ENCODE measurements around the gene ELF5.

Gene ELF5

GRCh38 chr11:34521265-34521664 is 7.7 kb upstream of the ELF5 start:
- DNase-seq: no peak

GRCh38 chr11:34519595-34520235 is 6.1 kb upstream of the ELF5 start:
- DNase-seq: no peak

DNA sequence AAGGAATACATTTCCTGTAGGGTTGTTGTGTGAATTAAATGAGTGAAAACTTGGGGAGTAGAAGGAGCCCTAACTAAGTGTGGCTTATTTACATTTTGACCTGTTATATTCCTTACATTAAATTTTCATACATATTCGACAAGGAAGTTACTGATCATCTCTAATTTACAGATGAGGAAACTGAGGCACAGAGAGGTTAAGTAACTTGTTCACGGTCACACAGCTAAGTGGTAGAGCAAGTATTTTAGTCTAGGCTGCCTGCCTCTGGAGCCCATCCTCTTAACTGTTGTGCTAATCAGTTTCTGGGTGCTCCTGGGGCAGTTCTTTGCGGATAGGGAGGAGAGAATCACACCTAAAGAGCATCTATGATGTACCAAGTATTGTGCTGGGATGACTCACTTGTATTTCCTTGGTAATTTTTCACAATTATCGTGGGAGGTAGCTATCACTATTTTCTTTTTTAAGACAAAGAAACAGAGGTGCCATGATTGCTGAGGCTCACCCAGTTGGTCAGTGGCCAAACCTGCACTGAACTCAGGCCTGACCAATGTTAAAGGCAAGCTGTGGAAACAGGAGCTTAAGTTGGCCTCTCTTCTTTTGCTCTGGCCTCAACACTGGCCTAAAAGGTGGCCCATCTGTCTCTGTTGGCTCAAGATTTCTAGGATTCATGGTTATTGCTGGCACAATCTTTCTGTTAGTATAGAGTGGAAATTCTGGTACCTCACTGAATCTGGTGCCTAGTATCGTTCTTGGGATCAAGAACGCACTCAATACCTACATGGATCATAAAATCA is 2.9 kb upstream of the ELF5 start:
- DNase-seq: no peak

GRCh38 chr11:34514597-34514996 is 1.0 kb upstream of the ELF5 start:
- DNase-seq: no peak

- DNase-seq: peak; percentile 26
Observed at GRCh38 chr11:34512840-34513681, 533 bp downstream of the ELF5 start.

DNA sequence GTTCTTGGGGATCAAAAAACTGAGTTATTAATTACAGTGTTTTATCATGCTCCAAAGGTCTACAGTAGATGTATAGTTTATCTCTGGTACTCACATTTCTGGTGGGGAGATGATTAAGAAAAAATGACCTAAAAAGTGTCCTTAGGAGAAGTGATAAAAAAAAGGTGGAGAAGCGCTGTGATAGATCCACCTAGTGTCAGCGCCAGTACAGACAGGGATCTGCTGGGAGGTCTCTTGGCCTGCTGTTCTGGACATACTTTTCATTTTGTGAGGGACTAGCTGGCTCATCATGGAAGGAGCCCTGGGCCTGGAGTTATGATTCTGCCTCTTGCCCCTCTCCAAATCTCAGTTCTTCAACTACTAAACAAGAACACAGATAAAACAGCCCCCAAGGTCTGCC is 2.9 kb downstream of the ELF5 start:
- no peak for DNase-seq

DNA sequence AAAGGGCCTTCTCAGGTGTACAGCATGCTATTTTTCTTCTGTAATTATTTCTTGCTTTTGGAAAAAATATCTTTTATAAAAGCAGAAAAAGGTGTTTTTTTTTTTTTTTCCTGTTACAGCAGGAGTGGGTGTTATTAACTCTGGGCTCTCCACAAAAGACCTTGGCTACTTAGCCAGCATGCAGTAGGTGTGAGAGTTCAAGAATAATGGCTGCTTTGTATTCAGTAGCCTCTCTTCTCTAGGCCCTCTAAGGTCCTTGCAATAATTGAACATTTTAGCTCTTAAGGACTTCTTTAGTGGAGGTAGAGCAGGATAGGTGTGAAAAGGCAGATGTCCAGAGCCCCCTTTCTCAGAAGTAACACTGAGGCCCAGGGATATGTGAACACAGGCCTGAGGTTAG is 3.4 kb downstream of the ELF5 start:
- no peak for DNase-seq

DNA sequence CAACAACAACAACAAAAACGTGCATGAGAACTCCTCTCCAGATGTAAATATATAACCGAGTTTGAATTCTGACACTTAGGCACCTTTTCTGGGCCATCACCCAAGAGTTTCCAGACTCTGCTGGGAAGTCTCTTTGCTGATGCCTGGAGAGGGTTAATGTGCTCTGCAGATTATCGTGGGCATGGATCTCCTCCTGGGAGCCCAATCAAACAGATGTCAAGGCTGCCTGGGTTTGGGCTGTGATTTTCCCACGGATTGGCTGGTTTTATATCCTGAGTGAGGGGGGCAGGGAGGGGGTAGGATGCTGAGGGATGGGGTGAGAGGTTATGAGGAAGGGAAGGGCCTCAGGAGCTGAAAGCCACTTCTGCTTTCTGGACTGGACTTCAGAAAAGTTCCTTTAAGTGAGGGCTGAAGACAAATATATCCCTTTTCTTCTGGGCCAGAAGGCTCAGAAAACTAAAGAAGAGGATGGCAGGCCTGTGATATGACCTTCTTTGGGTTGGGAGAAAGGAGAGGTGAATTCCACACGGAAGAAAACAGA is 4.2 kb downstream of the ELF5 start:
- DNase-seq: no peak

- no peak for DNase-seq
Observed at GRCh38 chr11:34508524-34508923, 5.1 kb downstream of the ELF5 start.

GRCh38 chr11:34507610-34508009 is 6.0 kb downstream of the ELF5 start:
- DNase-seq: no peak

DNA sequence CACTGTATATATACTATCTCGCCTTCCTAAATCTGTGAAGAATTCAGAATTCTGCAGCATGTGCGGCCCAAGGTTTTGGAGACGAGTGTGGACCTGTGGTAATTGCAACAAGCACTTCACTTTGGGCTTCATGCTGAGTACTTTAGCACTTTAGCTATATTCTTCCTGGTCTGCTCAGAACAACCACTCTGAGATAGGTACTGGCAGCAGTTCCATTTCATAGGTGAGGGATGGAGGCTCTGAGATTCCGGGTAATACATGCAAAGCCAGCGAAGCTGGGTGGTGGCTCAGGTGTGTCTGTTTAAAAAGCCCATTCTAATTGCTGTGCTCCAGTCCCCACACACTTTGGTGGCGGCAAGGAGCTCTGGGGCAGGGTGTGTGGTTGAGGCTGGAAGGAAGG is 6.4 kb downstream of the ELF5 start:
- no peak for DNase-seq

DNA sequence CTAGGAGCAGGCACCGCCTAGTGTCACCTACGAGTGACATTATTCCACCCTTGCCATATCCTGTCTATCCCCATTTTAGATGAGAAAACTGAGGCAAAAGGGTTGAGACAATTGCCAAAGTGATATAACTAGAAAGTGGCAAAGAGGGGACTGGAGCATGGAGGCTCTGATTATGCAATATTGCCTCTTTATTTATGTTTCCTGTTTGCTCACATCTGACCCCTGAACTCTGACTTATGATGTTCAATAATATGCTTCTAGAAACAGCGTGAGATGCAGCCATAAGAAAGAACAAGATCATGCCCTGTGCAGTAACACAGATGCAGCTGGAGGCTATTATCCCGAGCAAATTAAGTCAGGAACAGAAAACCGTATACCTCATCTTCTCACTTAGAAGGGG is 7.7 kb downstream of the ELF5 start:
- no peak for DNase-seq

DNA sequence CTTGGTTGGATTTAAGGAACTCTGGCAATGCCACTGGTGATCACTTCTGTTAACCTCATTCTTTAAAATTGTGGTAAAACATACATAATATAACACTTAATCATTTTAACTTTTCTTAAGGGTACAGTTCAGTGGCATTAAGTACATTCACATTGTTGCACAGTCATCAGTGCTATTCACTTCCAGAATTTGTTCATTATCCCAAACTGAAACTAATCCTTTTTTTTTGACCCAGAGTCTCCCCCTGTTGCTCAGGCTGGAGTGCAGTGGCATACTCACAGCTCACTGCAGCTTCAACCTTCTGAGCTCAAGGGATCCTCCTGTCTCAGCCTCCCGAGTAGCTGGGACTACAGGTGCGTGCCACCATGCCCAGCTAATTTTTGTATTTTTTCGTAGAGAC is 10.6 kb downstream of the ELF5 start:
- no peak for DNase-seq

GRCh38 chr11:34501949-34502348 is 11.6 kb downstream of the ELF5 start:
- peak; percentile 39 for DNase-seq

GRCh38 chr11:34501500-34501899 is 12.1 kb downstream of the ELF5 start:
- no peak for DNase-seq

DNA sequence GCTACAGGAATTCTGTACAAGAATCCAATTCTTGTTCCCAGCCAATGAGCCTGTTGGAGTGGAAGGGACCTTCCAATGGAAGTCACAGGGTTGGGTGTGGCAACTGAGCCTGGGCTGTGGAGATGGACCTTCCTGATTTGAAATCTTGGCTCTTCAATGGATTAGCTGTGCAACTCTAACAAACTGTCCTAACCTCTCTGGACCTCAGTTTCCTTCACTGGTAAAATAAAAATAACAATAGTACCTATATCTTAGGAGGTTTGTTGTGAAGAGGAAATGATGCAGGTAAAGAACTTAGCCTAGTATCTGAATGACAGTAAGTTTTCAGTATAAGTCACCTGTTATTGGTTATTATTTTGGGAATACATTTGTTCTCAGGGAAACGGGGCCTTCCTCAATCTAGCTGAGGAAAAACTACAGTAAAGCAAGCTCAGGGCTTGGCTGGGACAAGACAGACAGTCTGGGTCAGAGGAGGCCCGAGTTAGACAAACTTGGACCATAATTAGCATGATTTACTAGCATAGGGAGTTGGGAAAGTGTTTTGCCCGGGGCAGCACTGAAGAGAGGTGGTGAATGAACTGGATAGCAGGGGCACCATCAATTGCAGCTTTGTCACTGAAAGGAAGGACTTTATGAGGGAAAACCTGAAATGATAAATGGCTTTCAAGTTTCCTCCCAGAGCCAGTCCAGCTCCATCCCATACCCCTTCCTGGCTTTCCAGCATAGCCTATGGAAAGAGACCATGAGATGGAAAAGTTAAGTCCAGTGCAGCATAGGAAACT is 13.7 kb downstream of the ELF5 start:
- no peak for DNase-seq

GRCh38 chr11:34495724-34496377 is 17.7 kb downstream of the ELF5 start:
- DNase-seq: no peak

DNA sequence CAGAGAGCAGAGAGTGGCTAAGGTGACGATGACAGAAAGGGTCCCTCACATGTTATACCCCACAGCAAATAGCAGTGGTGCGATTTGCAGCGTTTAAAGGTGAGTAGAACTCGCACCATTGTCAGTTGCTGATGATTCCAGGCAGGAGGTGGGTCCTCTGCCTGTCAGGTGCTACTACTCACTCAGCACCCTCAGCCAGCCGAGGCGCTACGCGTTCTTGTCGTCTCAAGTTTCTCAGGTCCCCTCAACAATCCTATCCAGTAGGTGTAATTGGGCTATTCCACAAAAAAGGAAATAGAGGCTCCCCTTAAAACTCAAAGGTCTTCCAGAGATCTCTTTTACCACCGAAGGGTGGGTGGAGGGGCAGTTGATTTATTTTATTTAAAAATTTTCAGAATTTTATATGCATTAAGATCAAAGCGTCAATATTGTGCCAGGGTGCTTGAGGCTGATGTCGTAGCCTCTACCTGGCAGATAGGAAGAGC is 18.3 kb downstream of the ELF5 start:
- DNase-seq: no peak

DNA sequence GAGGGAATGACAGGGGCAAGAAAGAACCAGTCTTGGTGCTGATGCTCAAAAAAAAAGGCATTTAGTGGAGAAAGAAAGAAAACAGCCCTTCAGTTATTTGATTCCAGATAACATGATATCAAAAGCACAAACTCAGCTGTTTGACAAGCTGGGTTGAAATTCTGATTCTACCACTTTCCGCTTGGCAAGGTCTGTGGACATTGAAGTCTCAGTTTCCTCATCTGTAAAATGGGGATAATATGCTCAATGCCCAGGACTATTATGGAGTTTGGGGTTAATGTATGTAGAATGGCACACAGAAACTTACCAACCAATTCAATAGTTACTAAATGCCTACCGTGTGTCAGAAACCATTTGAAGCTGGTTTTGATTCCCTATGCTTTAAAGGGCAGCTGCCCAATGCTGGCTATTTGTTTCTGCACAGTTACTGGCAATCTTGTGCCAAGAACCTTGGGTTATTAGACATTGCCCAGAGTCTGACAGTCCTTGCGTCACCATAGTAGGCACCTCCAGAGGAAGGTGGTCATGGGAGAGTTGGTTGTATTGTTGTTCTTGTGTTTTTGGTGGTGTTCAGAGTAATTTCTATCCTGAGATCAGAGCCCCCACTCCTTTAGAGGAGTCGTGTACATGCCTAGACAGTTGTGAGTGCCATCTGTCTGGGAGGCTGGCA is 19.5 kb downstream of the ELF5 start:
- no peak for DNase-seq

DNA sequence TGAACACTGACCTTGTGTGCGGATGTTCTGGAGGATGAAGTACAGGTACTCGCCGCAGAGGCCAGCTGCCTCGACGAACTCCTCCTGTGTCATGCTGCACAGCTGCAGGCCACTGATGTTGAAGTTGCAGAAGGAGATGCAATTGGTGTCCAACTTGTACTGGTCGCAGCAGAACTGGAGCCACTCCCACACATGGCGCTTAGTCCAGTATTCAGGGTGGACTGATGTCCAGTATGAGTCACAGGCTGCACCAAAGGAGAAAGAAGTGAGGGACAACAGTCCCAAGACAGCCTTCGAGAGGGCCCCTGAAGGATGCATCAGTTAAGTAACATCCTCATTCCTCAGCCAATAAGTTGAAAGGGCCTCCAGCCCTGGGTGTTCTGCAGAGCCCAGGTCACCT is 20.1 kb downstream of the ELF5 start:
- DNase-seq: no peak

DNA sequence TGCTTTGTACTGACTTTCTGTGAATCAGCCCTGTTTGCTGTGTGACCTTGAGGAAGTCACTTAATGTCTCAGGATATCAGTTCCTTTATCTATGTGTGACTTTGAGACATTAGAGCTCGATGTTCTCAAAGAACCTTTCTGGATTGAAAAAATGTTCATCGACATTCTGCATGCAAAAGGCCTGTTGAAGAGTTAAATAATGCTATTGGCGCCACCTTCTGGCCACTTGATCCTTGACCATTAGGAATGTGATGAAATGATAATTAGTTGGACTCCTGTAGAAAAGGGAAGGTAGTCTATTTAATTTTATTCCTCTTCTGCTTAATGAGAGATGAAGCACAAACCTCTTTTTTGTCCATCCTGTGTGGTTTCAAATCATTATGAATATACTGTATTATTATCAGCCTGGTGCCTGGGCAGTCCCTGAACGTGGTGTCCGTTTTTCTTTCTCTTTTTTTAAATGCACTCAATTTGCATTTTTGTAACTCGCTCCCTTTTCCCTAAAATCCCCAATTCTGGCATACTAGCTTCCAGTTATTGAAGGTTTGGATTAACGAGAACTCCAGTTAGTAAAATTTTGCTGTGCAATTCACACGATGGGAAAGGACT is 20.7 kb downstream of the ELF5 start:
- DNase-seq: peak; percentile 59

All from NCI-H2029 (cell line).